Measurements from ENCODE around the gene BDKRB1.

Gene BDKRB1

DNA sequence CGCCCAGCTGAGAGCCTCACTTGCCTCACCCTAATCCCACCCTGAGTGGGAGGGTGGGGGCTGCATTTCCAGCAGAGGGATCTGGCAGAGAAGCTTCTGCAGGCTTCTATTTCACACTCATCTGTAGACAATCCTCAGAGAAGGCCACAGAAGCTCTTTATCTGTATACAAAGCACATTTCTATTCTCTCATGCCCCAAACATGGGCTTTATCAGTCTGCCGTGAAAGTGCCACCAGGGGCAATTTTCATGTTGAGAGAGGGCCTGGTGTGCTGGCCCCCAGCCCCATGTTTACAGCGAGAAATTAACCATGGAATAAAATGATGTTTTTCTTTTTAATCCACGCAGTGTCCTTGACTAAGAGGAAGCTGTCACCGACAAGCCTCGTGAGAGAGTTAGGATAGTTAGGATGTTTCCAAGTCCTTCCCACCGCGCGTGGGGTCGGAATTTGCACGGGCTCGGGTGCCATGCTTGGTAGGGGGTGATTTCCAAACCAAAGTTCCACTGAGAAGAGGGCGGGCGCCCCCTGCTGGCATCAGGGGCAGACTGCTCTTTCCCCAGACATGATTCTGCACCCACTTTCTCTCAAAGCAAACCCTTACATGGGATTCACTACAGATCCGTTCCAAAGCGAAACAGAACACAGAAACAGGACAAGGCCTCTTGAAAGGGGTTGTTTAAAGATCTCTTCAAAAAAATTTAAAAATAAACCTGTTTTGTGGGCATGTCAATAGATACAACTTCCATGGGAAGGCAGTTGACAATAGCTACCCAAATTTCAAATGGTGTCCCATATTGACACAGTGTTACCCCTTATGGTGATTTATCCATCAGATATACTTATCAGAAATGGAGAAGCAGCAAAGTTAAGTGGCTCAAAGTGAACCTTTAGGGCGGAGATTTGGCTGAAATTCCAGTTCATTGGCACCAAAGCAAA, 19.4 kb downstream of the BDKRB1 start:
- DNase-seq (ENCODE audit: low spot score), result peak; percentile 71
- ChIA-PET POLR2A (ENCODE audit: low non-redundant PET) (no interaction called here), CTCF (interaction anchor here (0.6 to 2.9 kb wide), 23 partner anchors 10 to 219 kb away, joined by 3 to 19 read pairs (median 4); partner anchors contain the start of gene BDKRB1)
- no peak overlapping the region; the same call in 1 of the 2 replicates for H3K27ac ChIP-seq
- TF ChIP-seq, protein P1, sequence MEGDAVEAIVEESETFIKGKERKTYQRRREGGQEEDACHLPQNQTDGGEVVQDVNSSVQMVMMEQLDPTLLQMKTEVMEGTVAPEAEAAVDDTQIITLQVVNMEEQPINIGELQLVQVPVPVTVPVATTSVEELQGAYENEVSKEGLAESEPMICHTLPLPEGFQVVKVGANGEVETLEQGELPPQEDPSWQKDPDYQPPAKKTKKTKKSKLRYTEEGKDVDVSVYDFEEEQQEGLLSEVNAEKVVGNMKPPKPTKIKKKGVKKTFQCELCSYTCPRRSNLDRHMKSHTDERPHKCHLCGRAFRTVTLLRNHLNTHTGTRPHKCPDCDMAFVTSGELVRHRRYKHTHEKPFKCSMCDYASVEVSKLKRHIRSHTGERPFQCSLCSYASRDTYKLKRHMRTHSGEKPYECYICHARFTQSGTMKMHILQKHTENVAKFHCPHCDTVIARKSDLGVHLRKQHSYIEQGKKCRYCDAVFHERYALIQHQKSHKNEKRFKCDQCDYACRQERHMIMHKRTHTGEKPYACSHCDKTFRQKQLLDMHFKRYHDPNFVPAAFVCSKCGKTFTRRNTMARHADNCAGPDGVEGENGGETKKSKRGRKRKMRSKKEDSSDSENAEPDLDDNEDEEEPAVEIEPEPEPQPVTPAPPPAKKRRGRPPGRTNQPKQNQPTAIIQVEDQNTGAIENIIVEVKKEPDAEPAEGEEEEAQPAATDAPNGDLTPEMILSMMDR (conservative IDR thresholded peaks at IDR 0.05; ENCODE audit: low read depth), result peak; percentile 97

DNA sequence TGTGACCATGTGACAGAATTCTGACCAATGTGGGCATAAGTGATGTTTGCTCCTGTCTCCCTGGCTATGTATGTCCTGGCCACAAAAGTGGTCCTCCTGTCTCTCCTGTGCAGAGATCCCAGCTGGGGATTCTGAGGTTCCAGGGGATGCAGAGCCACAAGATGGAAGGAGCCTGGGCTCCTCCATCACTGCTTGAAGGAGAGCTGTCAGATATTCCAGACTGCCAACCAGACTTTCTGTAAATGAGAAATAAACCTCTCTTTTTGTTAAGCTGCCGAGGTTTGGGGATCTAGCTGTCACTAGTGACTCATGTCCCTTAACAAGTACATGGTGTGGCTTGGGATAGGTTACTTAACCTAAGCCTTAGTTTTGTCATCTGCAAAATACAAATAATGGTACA, 21.9 kb downstream of the BDKRB1 start:
- no peak for DNase-seq (ENCODE audit: low spot score)
- H3K27ac ChIP-seq, result no peak overlapping the region
- ChIA-PET CTCF (interaction anchor here (0.7 to 1.8 kb wide), 2 partner anchors 177 to 217 kb away, joined by 4 to 5 read pairs; no protein-coding TSS in a partner anchor), POLR2A (ENCODE audit: low non-redundant PET) (no interaction called here)
- TF ChIP-seq, protein P1 (conservative IDR thresholded peaks at IDR 0.05; ENCODE audit: low read depth), result no peak

DNA sequence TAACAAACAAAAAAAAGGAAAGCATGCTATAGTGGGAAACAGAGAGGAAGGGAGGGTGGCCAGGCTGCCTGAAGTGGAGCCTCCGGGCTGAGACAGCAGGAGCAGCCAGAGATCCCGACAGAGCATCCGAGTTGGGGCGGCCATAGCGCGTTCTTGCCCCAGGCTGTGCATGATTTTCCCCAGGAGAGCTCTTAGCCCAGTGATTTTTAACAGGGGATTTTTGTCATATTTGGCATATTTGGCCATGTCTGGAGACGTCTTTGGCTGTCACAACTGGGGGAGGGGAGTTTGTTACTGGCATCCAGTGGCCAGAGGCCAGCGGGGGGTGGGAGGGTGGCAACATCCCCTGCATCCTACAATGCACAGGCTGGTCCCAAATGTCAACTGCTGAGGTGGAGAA, 23.6 kb downstream of the BDKRB1 start:
- TF ChIP-seq, protein P1 (conservative IDR thresholded peaks at IDR 0.05; ENCODE audit: low read depth), result no peak
- CTCF ChIA-PET, result interaction anchor here (0.6 kb wide), 3 partner anchors 34 to 1590 kb away, joined by 3 read pairs; no protein-coding TSS in a partner anchor
- POLR2A ChIA-PET (ENCODE audit: low non-redundant PET), result no interaction called here
- DNase-seq (ENCODE audit: low spot score), result no peak
- H3K27ac ChIP-seq, result no peak overlapping the region

DNA sequence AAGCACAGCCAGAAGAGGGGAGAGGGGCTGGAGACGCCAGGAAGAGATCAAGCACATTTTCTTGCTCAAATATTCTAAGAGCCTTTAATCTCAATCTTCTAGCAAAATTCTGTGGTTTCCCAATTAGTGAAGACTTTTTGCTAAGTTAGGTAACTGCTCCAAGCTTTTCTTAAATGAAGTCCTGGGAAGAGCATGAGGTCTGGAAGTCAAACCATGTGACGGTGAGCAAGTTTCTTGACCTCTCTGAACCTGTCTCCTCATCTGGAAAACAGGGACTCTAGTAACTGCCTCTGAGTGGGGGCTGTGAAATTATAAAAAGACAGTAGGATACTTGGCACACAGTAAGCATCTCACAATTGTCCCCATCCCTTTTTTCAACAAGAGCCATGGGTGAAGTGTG, 24.1 kb downstream of the BDKRB1 start:
- TF ChIP-seq, protein P1 (conservative IDR thresholded peaks at IDR 0.05; ENCODE audit: low read depth), result no peak
- ChIA-PET CTCF (no interaction called here), POLR2A (ENCODE audit: low non-redundant PET) (no interaction called here)
- DNase-seq (ENCODE audit: low spot score), result no peak
- no peak overlapping the region for H3K27ac ChIP-seq

DNA sequence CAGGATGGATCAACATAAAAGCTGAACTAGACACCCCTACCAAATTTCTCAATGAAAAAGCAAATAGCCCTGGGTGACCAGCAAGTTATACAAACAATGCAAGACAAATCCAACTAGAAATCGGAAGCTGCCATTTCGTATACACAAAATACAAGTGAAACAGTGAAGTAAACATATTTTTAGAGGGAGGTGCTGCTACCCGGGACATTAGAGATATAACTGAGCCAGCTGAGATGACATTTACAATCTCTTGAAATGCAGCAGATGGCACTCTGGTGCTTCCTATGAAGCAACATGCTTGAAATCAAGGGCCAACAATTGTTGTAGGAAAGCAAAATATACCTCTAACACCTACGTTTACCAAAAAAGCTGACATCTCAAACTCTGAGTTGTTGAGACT, 25.5 kb downstream of the BDKRB1 start:
- TF ChIP-seq, protein P1 (conservative IDR thresholded peaks at IDR 0.05; ENCODE audit: low read depth), result no peak
- no peak overlapping the region for H3K27ac ChIP-seq
- POLR2A ChIA-PET (ENCODE audit: low non-redundant PET), result no interaction called here
- no peak for DNase-seq (ENCODE audit: low spot score)
- CTCF ChIA-PET, result no interaction called here

DNA sequence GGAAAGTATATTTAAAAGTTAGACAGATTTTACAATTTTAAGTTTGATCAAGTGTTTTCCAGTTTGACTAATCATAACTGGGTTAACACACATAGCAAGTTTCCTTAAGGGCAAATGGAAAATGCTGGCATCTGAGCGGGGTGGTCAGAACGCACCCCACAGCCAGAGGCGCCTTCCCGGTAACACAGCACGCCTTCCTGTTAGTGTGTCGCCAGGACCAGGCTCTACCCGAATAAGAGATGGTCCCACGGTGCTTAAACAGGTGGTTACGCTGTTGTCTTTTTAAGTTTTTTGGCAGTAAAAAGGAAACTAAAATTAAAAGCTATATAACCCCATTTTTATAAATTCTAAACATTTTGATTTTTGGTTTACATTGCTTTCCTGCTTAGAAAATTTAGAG, 28.0 kb downstream of the BDKRB1 start:
- no peak overlapping the region for H3K27ac ChIP-seq
- TF ChIP-seq, protein P1 (conservative IDR thresholded peaks at IDR 0.05; ENCODE audit: low read depth), result no peak
- CTCF ChIA-PET, result no interaction called here
- no peak for DNase-seq (ENCODE audit: low spot score)
- POLR2A ChIA-PET (ENCODE audit: low non-redundant PET), result no interaction called here

Data from RWPE1 (cell line).